HG02970 (cell line): ENCODE data around the gene GNAQ.

Experiments
- ATAC-seq: cut with Tn5 transposase; IDR thresholded peaks from one replicate; pipeline ENCODE4 v1.9.1; 2021; ENCODE audit warnings: mild to moderate bottlenecking, moderate library complexity, moderate number of reproducible peaks; ENCODE audit not compliant: unreplicated experiment, low FRiP score

GNAQ gene

DNA sequence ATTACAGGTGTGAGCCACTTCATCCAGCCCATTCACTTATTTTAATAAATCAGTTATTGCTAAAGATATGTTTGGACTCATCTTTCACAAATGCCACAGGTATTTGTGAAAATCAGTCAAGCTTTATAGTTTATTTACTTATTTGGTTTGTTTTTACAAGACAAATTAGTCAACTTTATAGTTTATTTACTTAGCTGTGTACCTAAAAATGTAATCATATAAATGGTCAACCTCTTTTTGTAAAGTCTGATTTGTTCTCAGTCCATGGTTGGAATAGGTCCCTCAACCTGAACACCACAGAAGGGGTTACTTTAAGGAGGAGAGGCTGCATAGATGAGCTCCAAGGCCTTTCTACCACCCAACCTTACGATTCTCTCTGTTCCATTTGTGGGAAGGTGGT, 80.2 kb downstream of the GNAQ start:
- ATAC-seq = no peak

- ATAC-seq = no peak
Measured at GRCh38 chr9:77949751-77950436, 81.7 kb downstream of the GNAQ start.

DNA sequence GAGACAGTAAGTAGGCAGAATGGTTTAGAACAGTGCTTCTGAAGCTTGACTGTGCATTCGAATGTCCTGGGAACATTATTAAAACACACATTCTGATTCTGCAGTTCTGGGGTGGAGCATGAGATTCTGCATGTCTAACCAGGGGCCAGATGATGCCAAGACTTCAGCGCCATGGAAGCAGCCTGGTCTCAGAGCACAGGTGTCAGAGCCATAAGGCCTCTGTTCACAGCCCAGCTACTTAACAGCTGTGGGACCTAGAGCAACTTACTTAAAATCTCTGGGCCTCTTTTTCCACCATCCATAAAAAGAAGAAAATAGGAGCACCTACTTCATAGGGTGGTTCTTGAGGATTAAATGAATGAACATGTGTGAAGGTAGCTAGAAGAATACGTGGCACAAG, 84.0 kb downstream of the GNAQ start:
- ATAC-seq = no peak

GRCh38 chr9:77946969-77947620, 84.5 kb downstream of the GNAQ start:
- no peak for ATAC-seq

GRCh38 chr9:77946296-77946695, 85.3 kb downstream of the GNAQ start:
- no peak for ATAC-seq

DNA sequence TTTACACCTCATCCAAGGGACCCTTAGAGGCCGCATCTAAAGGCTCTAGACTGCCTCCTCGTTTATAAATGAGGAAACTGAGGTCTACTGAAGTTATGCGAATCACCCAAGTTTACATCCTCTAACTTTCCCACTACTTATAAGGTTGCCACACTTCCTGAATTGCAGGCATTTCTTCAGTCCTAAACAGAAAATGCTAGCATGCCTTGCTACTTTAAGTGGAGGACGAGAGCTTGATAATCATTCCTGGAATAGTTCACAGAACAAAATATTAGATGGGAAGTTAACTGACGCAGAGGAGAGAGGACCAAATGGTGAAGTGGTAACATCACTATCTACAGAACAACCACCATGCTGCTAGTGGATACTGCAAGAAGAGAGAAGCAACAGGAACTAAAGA, 85.8 kb downstream of the GNAQ start:
- no peak for ATAC-seq

DNA sequence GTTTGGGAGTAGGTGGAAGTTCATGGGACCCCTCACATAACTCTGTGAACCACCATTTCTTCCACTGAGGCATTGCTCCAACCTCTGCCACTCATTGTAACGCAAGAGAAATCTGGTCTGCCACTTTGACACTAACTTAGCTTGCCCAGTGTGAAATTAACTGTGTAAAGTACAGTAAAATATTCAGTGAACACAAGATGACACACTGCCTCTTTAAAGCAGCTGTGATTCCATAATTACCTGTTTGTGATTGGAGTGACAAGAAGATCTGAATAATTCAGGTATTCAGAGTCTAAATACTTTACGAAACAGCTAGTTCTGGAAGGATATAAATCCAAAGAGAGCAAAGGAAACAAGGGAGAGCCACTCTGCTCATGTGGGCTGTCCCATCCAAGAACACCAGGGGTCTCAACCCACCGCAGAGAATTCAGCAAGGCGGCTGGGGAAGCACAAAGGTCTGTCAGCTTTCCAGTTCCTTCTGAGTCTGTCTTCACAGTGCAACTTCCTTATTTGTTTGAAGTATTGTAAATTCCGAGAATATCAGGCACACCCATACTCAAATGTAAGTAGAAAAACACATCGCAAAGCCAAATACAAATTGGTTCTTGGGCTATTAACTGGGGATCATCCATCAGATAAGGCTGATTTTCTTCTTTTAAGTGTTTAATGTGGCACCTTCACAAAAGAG, 86.9 kb downstream of the GNAQ start:
- ATAC-seq = no peak

- ATAC-seq = no peak
Measured at GRCh38 chr9:77943057-77943456, 88.6 kb downstream of the GNAQ start.

- no peak for ATAC-seq
Measured at GRCh38 chr9:77939149-77939668, 92.4 kb downstream of the GNAQ start.

DNA sequence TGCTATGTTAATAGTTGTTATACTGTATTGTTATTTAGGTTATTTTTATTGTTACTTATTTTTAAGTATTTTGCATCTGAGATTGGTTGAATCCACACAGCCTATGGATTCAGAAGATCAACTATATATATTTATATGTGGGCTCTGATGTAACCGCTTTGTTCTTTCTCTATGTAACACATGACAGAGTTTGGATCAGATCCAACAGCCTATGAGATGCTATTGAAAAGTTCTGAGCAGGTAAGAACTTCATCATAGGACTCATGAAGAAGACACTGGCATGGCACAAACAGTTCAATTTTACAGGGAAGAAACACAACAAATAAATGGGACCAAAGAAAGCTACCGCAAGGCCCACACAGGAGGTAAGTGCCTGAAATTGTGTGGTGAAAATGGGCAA, 93.4 kb downstream of the GNAQ start:
- ATAC-seq = no peak

GRCh38 chr9:77935974-77936373, 95.6 kb downstream of the GNAQ start:
- ATAC-seq = no peak

- no peak for ATAC-seq
Measured at GRCh38 chr9:77935211-77935610, 96.4 kb downstream of the GNAQ start.

GRCh38 chr9:77933976-77934375, 97.6 kb downstream of the GNAQ start:
- no peak for ATAC-seq

DNA sequence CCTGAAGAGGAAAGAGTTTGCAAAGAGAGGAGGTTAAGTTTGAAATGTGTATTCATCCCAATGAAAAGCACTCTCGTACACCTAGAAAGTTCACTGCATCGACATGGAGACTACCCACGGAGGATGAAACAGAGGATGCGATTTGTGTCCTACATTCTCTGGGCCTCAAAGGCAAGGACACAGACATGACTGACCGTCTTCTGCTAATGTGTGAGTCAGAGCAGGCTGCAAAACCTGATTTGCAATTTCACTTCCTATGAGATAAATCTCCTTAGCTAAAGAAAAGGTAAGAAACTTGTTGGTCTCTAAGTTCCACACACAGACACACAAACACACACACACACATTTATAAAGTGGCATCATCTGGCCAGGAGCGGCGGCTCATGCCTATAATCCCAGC, 98.6 kb downstream of the GNAQ start:
- ATAC-seq = no peak

DNA sequence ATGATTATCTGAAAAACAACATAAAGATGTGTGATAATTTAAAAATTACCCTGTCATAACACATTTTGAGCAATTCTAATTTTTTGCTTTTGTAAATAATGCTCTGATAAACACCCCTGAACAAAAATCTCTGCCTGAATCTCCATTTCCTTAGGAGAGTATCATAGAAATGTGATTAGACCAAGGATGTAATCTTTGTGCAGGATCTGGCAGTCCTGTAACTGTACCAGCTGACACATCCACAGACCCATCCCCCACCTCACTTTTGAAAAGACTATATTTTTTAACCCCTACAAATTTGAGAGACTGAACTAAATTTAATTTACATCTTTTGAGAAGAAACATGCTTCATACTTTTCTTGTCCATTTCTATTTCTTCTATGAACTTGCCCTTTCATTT, 101.7 kb downstream of the GNAQ start:
- no peak for ATAC-seq

DNA sequence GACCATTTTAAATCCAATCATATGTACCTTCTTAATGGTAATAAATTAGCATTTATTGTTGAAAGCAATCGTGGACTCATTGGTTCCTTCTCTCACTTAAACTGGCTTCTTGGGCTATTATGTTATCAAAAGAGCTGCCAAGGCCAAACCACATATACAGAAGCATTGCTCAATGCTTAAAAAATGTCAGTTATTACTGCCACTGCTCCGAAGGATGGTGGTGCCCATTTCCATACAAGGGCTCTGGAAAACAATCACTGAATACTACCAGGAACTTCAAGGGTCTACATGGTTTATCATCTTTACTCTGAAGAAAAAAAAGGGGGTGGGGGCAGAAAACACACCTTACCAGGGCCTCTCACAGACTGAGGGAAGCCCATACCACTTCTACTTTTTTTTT, 104.3 kb downstream of the GNAQ start:
- no peak for ATAC-seq

DNA sequence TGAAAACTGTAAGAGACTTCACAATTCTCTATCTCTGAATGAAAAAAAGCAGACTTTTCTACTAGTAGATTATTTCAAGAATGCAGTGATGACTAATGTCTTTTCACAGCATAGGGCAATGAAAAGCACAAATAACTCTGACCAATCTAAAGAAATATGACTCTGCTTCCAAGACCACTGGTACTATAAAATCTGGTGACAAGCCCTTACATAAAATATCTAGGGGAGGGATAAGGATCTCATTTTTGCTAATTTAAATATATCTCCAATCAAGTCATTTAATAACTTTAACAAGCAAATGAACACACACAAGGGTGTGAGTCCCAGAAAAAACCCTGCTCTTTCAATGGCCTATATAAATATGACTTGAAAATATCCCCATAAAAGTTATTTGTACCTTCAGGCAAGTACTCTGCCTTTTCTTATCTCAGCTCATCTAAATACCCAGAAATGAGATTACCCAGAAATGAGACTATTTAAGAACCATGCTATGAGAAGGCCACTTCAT, 105.2 kb downstream of the GNAQ start:
- ATAC-seq = no peak

DNA sequence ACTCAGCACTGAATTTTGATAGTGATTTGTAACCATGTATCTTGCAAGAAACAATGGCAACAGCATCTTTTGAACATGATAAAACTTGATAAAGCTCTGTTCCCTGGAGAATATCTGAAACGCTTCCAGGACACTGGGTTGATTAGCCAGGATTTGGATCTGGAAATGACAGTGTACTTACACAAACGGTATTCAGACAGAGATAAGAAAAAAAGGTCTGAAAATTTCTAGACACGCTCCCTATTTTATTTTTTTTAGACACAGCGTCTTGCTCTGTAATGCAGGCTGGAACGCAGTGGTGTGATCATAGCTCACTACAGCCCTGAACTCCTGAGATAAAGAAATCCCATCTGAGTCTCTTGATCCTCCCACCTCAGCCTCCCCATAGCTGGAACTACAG, 109.0 kb downstream of the GNAQ start:
- no peak for ATAC-seq

GRCh38 chr9:77917800-77918199, 113.8 kb downstream of the GNAQ start:
- ATAC-seq = no peak

GRCh38 chr9:77916820-77917219, 114.8 kb downstream of the GNAQ start:
- no peak for ATAC-seq

DNA sequence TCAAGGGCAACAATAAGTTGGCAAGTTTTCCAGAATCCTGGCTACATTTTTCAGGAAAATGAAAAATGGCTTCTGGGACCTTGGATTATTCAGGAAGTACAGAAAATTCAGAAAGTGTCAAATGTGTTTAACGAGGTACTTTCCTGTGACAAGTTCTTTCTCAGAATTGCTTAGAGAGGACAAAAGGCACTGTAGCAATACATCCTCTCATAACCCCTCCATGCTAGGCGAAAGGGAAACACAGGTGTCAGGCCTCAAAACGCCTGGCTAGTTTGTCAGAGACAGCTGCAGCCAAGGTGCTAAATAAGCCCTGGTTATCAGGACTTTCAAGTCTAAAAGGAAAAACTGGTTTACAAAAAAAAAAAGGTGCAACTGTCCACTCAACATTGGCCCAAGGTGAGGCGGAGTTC, 115.2 kb downstream of the GNAQ start:
- no peak for ATAC-seq
